Measurements from ENCODE around the gene TIPIN.
"Not testable (repeated sequence)": the region's sequence is repeated elsewhere in the genome, so short reads cannot be mapped to it uniquely, and the experiment has no call there.

Gene TIPIN

DNA sequence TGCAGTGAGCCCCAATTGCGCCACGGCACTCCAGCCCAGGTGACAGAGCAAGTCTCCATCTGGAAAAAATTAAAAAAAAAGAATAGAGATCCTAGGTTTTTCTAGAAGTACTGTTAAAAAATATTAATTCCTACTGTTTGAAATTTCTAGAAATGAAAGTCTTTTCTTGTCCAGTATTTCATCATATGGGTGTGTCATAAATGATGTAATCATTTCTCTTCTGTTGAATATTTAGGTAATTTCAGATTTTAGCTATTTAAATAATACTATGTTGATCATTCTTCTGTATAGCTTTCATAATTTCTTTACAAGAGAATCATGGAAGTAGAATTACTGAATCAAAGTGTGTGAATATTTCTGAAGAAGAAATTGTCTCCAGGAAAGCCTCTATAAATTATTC lies 24.9 kb upstream of the TIPIN start:
- not testable (repeated sequence) for DNase-seq

DNA sequence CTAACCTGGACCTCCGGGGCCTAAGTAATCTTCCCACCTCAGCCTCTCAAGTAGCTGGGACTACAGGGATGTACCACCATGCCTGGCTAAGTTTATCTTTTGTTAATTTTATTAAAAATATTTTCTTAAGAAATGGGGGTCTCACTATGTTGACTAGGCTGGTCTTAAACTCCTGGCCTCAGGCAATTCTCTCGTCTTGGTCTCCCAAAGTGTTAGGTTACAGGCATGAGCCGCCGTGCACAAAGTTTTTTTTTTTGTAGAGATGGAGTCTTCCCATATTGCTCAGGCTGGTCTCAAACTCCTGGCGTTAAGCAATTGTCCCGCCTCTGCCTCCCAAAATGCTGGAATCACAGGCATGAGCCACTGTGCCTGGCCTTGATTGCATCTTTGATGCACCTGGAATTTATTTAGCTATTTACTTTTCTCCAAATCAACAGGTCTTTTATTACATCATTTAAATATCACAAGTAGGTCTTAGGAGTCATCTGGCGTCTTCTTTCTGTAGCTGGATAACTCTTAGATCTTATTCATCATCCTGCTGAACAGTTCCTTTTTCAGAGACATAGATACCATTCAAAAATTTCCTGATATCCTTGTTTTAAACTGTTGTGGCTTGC lies 22.4 kb upstream of the TIPIN start:
- no peak for DNase-seq

DNA sequence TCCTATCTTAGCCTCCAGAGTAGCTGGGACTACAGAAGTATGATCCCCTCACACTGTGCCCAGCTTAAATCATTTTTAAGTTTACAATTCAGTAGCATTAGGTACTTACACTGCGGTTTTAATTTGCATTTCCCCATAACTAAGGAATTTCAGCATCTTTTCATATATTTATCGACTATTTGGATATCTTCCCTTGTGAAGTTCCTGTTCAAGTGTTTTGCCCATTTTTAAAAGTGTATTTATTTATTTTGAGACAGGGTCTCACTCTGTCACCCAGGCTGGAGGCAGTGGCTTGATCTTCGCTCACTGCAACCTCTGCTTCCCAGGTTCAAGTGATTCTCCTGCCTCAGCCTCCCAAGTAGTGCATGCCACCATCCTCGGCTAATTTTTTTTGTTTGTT lies 17.7 kb upstream of the TIPIN start:
- DNase-seq, result no peak

DNA sequence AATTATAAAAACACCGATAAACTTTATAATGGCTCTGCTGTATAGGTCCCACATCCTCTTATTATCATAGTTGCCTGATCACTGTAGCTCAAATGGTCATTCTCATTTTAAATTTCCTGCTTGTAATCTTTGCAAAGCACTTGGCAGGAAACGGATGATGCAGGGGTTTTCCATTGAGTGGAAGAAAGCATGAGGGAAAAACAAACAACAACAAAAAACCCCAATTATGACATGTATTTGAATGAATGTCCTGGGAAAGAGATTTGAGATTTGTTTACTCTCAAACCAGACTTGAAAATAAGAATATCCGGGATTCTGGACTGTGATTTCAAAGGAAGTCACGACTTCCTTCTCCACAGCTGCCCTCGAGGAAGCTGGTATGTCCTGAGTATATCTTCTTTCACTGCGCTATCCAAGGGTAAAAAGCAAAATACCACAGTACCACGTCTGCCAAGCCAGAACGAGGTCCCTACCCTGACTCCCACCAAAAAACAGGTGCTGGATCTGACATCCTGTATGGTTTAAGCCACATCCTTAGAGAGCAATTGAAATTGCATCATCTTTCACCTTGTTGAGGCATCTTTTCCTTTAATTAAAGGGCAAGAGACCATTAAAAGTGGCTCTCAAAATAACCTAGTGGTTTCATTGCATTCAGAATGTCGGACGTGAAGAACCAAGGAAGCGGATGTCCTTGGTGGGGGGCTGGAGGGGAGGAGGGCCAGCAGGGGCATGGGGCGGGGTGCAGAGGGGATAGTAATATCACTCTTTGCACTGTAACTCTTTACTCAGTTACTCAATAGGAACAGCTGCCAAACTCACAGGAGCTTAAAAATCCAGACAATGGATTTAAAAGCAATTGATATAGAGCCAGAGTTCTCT lies 13.5 kb upstream of the TIPIN start:
- DNase-seq, result no peak

DNA sequence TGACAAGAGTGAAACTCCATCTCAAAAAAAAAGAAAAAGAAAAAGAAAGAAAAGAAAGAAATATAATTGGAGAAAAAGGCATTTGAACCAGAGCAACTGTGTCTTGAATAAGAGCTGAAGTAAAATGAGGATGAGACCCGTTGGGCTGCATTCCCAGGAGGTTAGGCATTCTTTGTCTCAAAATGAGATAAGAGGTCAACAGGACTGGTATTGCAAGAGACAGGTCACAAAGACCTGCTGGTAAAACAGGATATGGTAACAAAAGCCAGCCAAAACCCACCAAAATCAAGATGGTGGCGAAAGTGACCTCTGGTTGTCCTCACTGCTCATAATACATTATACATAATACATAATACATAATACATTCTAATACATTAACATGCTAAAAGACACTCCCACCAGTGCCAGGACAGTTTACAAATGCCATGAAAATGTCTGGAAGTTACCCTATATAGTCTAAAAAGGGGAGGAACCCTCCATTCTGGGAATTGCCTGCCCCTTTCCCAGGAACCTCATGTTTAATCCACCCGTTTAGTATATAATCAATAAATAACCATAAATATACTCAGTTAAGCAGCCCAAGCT lies 8.6 kb upstream of the TIPIN start:
- no peak for DNase-seq

DNA sequence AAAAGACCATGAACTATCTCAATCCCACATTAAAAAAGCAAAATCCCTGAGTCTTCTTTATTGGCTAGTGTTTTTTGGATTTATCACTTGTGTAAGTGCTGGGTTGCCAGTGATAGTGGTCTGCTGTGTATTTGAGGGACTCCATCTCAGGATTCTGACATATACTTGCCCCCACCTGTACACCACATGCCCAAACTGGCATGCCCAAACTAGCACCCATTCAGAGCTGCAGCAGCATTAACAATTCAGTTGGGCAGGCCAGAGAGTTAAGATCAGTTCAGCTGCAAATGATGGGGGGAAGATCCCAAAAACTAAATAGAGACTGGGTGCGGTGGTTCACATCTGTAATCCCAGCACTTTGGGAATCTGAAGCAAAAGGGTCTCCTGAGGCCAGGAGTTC lies 6.3 kb upstream of the TIPIN start:
- no peak for DNase-seq

GRCh38 chr15:66361745-66362460 lies 5.4 kb upstream of the TIPIN start:
- not testable (repeated sequence) for DNase-seq

GRCh38 chr15:66359740-66360139 lies 3.3 kb upstream of the TIPIN start:
- no peak for DNase-seq

DNA sequence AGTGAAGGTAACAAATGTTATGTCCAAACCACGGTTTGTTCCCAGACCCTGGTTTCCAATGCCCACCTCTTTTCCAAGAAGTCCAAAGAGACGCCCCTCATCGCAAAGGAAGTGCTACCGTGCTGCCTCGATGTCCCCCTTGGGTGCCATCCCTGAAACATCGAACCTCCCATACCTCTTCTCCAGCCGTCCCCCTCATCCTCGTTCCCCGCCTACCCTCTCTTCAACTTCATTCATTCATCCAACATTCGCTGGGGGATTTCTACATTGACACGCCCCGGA lies 467 bp downstream of the TIPIN start:
- no peak for DNase-seq

DNA sequence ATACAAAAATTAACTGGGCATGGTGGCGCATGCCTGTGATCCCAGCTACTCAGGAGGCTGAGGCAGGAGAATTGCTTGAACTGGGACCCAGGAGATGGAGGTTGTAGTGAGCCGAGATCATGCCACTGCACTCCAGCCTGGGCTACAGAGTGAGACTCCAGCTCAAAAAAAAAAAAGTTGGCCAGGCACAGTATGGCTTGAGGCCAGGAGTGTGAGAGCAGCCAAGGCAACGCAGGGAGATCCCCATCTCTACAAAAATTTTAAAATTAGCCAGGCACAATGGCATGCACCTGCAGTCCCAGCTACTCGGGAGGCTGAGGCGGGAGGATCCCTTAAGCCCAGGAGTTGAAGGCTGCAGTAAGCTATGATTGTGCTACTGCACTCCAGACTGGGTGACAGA lies 8.0 kb downstream of the TIPIN start:
- not testable (repeated sequence) for DNase-seq

- DNase-seq, result no peak
Measured at GRCh38 chr15:66328771-66329170, 27.7 kb downstream of the TIPIN start.

GRCh38 chr15:66327736-66328135 lies 28.7 kb downstream of the TIPIN start:
- DNase-seq, result no peak

- DNase-seq, result no peak
Measured at GRCh38 chr15:66326051-66326450, 30.4 kb downstream of the TIPIN start.

- DNase-seq, result no peak
Measured at GRCh38 chr15:66323312-66323928, 33.1 kb downstream of the TIPIN start.

GRCh38 chr15:66312144-66312543 lies 44.3 kb downstream of the TIPIN start:
- DNase-seq, result no peak

DNA sequence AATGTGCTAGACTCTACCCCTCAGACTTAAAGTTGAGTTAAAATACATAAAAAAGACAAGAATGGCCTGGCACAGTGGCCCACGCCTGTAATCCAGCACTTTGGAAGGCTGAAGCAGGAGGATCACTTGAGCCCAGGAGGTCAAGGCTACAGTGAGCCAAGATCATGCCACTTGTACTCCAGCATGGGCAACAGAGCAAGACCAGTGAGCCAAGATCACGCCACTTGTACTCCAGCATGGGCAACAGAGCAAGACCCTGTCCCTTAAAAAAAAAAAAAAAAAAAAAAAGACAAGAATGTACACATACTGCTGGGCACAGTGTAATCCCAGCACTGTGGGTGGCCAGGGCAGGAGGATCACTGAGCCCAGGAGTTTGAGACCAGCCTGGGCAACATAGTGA lies 45.7 kb downstream of the TIPIN start:
- no peak for DNase-seq

DNA sequence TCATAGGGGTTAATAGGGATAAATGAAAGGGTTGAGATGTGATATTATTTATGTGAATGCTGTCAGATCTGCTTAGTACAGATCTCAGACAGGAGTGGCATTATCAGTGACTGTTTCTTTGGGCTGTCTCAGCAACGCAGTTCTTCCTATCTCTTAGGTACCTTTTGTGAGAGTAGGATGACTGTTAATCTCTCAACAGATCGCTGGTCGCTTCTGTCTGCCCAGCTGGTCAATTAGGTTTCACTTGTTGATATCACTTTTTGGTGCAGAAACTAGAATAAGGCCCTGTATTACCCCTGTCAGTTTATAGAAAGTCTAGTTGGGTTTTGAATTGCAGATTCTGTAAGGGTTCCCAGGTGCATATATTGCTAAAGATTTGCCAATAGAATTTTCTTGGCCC lies 46.7 kb downstream of the TIPIN start:
- no peak for DNase-seq

- DNase-seq, result no peak
Measured at GRCh38 chr15:66308531-66308930, 48.0 kb downstream of the TIPIN start.

- DNase-seq, result no peak
Measured at GRCh38 chr15:66306381-66306780, 50.1 kb downstream of the TIPIN start.

- DNase-seq, result not testable (repeated sequence)
Measured at GRCh38 chr15:66304425-66304824, 52.1 kb downstream of the TIPIN start.

DNA sequence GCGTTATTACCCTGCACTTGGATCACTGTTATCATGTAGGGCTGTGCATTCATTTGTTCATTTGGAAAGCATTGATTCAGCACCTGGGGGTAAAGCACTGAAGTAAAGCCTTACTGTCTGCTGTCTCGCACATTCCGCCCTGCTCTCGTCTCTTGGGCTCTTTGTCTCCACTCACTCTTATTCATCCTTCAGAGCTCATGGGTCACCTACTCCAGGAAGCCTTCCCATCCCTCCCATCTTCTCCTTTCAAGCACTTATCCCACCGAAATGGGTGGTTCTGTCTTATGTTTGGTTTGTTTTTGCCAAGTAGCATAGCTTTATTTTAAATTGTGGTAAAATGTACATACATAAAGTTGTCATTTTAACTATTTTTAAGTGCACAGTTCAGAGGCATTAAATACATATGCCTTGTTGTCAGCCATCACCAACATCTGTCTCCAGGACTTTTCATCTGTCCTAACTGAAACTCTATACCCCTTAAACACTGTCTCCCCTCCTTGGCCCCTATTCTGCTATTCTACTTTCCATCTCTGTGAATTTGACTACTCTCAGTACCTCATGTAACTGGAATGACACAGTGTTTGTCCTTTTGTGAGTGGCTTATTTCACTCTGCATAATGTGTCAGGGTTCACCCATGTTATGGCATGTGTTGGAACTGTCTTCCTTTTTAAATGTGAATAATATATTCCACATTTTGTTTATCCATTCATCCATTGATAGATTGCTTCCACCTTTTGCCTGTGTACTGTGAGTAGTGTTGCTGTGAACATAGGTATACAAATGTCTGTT lies 53.8 kb downstream of the TIPIN start:
- no peak for DNase-seq

DNA sequence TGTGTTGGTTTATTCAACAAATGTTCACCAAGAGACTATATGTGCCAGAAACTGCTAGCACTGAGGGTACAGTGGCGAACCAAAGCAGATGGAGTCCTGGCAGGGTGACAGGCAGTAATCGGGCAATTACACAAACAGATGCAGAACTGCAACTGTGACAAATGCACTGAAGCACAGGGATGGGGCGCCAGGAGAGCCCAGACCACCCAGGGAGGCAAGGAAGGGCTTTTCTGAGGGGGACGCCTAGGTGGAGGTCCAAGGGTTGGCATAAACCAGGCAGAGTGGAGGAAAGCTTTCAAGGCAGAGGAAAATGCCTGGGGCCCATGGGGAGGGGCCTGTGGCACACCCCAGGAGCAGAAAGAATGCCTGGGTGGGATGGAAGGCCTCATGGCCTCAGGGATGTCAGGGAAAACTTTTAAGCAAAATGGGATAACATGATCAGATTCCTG lies 57.7 kb downstream of the TIPIN start:
- DNase-seq, result no peak
